ENCODE data around the gene ALDH1B1. TPM values are rescaled to one million over a fixed set of nuclear protein-coding genes. Genes with fewer than 3 reads are reported as not detected.
A peak's percentile ranks its signal among the peaks of the same experiment; 100 is the strongest.

ALDH1B1 gene
- total RNA-seq, 1 experiment from 2014 or later = 35.7 TPM

GRCh38 chr9:38384990-38385848, 7.3 kb upstream of the ALDH1B1 start:
- Mint-ChIP-seq H3K9me3 (ENCODE audit: unreplicated experiment) (peaks cover 12% of the 10 kb centered on the region), H3K27me3 (ENCODE audit: insufficient read depth, unreplicated experiment) (no peaks in the 10 kb centered on the region), H3K4me3 (ENCODE audit: unreplicated experiment) (no peak overlapping the region), H3K36me3 (ENCODE audit: insufficient read depth, unreplicated experiment) (no peaks in the 10 kb centered on the region), H3K27ac (ENCODE audit: unreplicated experiment) (no peak overlapping the region), H3K4me1 (ENCODE audit: low read depth, unreplicated experiment) (peaks cover 13% of the 10 kb centered on the region)
- Histone ChIP-seq H3K9me3 (peaks cover 14% of the 10 kb centered on the region), H3K27me3 (replicated peaks; ENCODE audit: control insufficient read depth, insufficient read depth, low read length) (no peaks in the 10 kb centered on the region), H3K4me1 (peaks cover 23% of the 10 kb centered on the region), H3K4me3 (ENCODE audit: low read depth, low read length) (no peak overlapping the region), H3K36me3 (ENCODE audit: control insufficient read depth, insufficient read depth, low read length) (no peaks in the 10 kb centered on the region)
- DNase-seq = no peak
- intact Hi-C loops (cut with micrococcal nuclease; ENCODE audit: unreplicated experiment) = no loop called here
- CTCF ChIA-PET = no interaction called here
- no TSS peak for BruUV-seq (replicated peaks)
- no peak for TF ChIP-seq CTCF (IDR thresholded peaks at IDR 0.05; ENCODE audit: insufficient read depth in 1 of 2, low read depth in 1 of 2, low read length in 1 of 2, severe bottlenecking in 1 of 2, unreplicated experiment in 1 of 2)
- POLR2A ChIA-PET = no interaction called here

GRCh38 chr9:38385896-38386295, 6.6 kb upstream of the ALDH1B1 start:
- no TSS peak for BruUV-seq (replicated peaks)
- CTCF ChIA-PET = no interaction called here
- H3K27ac Mint-ChIP-seq (ENCODE audit: unreplicated experiment) = no peak overlapping the region
- POLR2A ChIA-PET = no interaction called here
- DNase-seq = no peak
- peaks cover 13% of the 10 kb centered on the region for H3K4me1 Mint-ChIP-seq (ENCODE audit: low read depth, unreplicated experiment)
- Histone ChIP-seq H3K36me3 (ENCODE audit: control insufficient read depth, insufficient read depth, low read length) (no peaks in the 10 kb centered on the region), H3K27me3 (replicated peaks; ENCODE audit: control insufficient read depth, insufficient read depth, low read length) (no peaks in the 10 kb centered on the region), H3K9me3 (peaks cover 14% of the 10 kb centered on the region), H3K4me1 (peaks cover 21% of the 10 kb centered on the region), H3K4me3 (ENCODE audit: low read depth, low read length) (no peak overlapping the region)
- peaks cover 12% of the 10 kb centered on the region for H3K9me3 Mint-ChIP-seq (ENCODE audit: unreplicated experiment)
- no peak for TF ChIP-seq CTCF (IDR thresholded peaks at IDR 0.05; ENCODE audit: insufficient read depth in 1 of 2, low read depth in 1 of 2, low read length in 1 of 2, severe bottlenecking in 1 of 2, unreplicated experiment in 1 of 2)
- H3K4me3 Mint-ChIP-seq (ENCODE audit: unreplicated experiment) = no peak overlapping the region
- intact Hi-C loops (cut with micrococcal nuclease; ENCODE audit: unreplicated experiment) = no loop called here
- no peaks in the 10 kb centered on the region for H3K36me3 Mint-ChIP-seq (ENCODE audit: insufficient read depth, unreplicated experiment)
- no peaks in the 10 kb centered on the region for H3K27me3 Mint-ChIP-seq (ENCODE audit: insufficient read depth, unreplicated experiment)

DNA sequence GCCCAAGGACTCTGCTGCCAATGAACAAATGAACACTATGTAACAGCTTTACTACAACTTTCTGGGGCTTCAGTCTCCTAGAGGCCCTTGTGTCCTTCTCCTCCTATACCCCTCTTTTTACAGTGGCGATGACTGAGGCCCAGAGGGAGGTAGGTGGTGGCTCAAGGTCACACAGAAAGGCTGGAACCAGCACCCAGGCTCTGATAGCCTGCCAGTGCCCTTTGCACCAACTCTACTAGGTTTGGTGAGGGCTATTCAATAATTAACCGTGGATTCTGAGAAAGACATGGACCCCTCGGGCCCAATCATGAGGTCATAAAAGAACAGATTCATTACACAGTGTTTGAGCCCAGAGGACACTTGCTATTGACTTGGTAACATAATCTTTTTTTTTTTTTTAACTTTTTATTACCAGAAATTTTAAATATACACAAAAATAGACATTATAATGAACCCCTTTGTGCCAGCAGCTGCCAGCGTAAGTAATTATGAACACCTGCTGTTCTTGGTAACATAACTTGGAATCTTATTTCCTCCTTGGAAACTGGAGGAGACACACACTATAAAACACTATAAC, 6.1 kb upstream of the ALDH1B1 start:
- Mint-ChIP-seq H3K4me1 (ENCODE audit: low read depth, unreplicated experiment) (peaks cover 13% of the 10 kb centered on the region), H3K36me3 (ENCODE audit: insufficient read depth, unreplicated experiment) (no peaks in the 10 kb centered on the region), H3K4me3 (ENCODE audit: unreplicated experiment) (no peak overlapping the region), H3K27ac (ENCODE audit: unreplicated experiment) (peak overlapping the region; percentile 32), H3K9me3 (ENCODE audit: unreplicated experiment) (peaks cover 12% of the 10 kb centered on the region), H3K27me3 (ENCODE audit: insufficient read depth, unreplicated experiment) (no peaks in the 10 kb centered on the region)
- H3K4me1 ChIP-seq = peaks cover 19% of the 10 kb centered on the region
- intact Hi-C loops (cut with micrococcal nuclease; ENCODE audit: unreplicated experiment) = no loop called here
- H3K27me3 ChIP-seq (replicated peaks; ENCODE audit: control insufficient read depth, insufficient read depth, low read length) = no peaks in the 10 kb centered on the region
- H3K4me3 ChIP-seq (ENCODE audit: low read depth, low read length) = no peak overlapping the region
- no peak for DNase-seq
- no peak for TF ChIP-seq CTCF (IDR thresholded peaks at IDR 0.05; ENCODE audit: insufficient read depth in 1 of 2, low read depth in 1 of 2, low read length in 1 of 2, severe bottlenecking in 1 of 2, unreplicated experiment in 1 of 2)
- peaks cover 14% of the 10 kb centered on the region for H3K9me3 ChIP-seq
- H3K36me3 ChIP-seq (ENCODE audit: control insufficient read depth, insufficient read depth, low read length) = no peaks in the 10 kb centered on the region
- BruUV-seq (replicated peaks) = no TSS peak
- ChIA-PET POLR2A (no interaction called here), CTCF (no interaction called here)

All from Caco-2 (cell line).